Left renal pelvis (tissue), 4 donors: ENCODE data around the gene HSD17B7. TPM values are rescaled to one million over a fixed set of nuclear protein-coding genes. Genes with fewer than 3 reads are reported as not detected.
"Not testable (repeated sequence)": the region's sequence is repeated elsewhere in the genome, so short reads cannot be mapped to it uniquely, and the experiment has no call there.

Experiments used
- DNase-seq, 4 donors: peaks; one replicate each; pipeline ENCODE4 v3.0.0-alpha.2; 2013; ENCODE audit warnings: low read depth in 4 of 4, low spot score in 3 of 4
- polyA plus RNA-seq, 4 donors: library from polyadenylated mRNA; unstranded; fragments of 120-200 nt; gene quantifications; one replicate each; pipeline ENCODE4 v1.2.1, GENCODE V29; 2013; ENCODE audit not compliant: insufficient read length in 4 of 4

HSD17B7 gene, protein sequence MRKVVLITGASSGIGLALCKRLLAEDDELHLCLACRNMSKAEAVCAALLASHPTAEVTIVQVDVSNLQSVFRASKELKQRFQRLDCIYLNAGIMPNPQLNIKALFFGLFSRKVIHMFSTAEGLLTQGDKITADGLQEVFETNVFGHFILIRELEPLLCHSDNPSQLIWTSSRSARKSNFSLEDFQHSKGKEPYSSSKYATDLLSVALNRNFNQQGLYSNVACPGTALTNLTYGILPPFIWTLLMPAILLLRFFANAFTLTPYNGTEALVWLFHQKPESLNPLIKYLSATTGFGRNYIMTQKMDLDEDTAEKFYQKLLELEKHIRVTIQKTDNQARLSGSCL
- polyA plus RNA-seq: 10 to 100 TPM in 3 of 4 donors, 1 to 10 TPM in 1; 8.5 to 27.1 (median 17.5) TPM

DNA sequence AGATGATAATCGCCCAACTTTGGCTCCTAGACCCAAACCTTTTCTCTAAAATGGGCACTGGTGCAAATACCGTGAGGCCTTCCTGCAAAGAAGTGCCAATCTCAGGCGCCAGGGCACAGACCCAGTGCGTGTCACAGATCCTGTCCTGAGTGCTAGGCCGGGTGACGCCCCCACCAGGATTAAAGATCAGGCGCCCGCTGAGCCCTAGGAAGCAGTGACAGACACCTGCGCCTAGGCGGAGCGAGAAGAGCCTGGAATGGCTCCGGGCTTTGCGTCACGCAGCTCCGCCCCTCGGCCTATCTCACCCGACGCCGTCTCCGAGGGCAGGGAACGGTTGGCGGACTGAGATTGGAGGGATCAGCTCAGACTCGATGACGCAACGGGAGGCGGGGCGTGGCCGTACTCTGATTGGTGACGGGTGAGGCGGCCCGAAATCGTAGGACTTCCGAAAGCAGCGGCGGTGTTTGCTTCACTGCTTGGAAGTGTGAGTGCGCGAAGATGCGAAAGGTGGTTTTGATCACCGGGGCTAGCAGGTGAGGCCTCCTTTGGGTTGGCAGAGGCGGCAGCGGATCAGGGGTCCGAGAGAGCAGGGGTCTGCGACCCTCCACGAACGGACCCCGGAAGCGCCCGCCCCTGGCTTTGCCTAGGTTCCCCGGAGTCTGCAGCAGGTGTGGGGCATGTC lies at the start of gene HSD17B7:
Gene HSD17B7 (plus strand): TSS at position 400 of the 682 bp plus-strand sequence. CDS start 99 bp downstream, at position 499.
- peak in 3 of 4 donors; percentile 35 to 36 (median 35) for DNase-seq

GRCh38 chr1:162740755-162741154 lies 49.7 kb upstream of the HSD17B7 start:
- no peak for DNase-seq

DNA sequence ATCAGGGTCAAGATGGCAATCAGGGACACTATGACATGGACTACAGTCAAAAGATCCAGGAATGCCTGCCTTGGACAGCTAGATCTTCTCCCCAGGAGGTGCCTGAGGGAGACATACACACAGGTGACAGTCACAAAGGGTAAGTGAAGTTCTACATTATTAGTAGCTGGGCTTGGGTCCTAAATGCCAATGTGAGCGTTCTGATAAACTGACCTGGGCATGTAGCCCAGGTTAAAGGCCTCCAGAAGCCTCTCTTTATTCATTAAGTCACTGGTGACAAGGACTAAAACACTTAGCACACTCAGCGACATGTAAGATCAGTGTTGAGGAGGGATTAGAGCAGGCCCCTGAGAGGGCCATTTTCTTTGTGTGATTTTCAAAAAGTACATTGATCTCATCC lies 48.9 kb upstream of the HSD17B7 start:
- no peak for DNase-seq

DNA sequence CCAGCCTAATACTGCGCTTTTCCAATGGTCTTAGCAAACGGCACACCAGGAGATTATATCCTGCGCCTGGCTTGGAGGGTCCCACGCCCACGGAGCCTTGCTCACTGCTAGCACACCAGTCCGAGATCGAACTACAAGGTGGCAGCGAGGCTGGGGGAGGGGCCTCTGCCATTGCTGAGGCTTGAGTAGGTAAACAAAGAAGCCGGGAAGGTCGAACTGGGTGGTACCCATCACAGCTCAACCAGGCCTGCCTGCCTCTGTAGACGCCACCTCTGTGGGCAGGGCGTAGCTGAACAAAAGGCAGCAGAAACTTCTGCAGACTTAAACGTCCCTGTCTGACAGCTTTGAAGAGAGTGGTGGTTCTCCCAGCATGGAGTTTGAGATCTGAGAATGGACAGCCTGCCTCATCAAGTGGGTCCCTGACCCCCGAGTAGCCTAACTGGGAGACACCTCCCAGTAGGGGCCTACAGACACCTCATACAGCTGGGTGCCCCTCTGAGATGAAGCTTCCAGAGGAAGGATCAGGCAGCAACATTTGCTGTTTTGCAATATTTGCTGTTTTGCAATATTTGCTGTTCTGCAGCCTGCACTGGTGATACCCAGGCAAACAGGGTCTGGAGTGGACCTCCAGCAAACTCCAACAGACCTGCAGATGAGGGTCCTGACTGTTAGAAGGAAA lies 44.1 kb upstream of the HSD17B7 start:
- DNase-seq: not testable (repeated sequence)

DNA sequence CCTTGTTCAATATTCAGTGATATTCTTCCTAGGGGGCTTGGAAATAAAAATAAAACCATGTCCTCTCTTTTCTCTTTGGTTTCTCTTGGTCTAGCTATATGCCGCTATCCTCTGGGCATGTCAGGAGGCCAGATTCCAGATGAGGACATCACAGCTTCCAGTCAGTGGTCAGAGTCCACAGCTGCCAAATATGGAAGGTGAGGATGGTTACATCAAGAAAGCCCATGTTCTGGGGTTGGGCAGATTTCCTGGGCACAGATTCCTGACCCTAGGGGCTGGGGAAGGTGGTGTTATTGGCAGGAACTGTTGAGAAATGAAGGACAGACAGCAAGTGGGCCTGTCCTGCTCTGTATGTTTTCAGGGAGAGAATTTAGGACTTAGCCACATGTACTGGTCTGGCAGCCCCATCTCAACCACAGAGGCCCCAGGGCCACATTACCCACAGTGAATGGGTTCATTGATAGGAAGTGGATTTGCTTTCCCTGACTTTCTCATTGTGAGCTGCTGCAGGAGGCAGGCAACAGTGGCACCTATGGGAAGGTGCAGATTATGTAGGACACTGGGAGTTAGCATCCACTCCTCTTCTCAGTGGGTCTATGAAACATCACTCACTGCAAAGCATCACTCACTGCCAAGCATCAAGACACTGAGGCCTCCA lies 37.4 kb upstream of the HSD17B7 start:
- no peak for DNase-seq

- DNase-seq: no peak
Measured at GRCh38 chr1:162753998-162754585, 36.4 kb upstream of the HSD17B7 start.

DNA sequence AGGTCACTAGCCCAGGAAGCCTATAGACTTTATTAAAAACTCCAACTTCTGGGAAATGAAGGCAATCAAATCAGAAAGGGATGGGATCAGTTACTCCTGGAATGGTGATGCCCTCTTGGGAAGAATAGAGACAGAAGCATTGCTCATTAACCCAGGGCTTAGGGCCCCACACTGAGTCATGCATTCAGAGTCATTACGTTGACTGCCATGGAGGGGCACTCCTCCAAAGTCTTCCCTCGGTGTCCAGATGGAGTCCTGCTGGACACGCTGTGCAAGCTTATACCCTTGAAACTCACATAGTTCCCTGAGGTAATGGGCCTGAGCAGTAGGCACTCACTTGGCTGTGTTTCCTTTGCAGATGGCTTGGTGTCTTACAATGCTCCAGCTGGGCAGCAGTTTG lies 35.2 kb upstream of the HSD17B7 start:
- DNase-seq: no peak

DNA sequence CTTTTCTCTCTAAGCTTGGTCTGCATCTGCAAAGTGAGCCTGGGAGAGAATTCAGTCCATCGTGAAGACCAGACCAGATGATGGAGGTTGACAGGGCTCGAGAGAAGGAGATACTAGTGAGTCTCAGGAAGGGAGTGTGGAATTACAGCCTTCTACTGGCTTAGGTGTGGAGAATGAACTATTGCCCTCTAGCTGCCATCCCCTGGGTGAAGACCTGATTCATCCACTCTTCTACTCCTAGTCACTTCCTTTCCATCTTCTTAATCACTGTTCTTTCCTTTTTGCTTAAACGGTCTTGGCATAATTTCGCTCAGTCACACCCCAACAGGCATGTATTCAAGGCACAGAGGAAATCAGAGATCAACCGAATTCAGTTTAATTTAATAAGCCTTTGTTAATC lies 34.0 kb upstream of the HSD17B7 start:
- DNase-seq: no peak

- no peak for DNase-seq
Measured at GRCh38 chr1:162757476-162757875, 33.0 kb upstream of the HSD17B7 start.

DNA sequence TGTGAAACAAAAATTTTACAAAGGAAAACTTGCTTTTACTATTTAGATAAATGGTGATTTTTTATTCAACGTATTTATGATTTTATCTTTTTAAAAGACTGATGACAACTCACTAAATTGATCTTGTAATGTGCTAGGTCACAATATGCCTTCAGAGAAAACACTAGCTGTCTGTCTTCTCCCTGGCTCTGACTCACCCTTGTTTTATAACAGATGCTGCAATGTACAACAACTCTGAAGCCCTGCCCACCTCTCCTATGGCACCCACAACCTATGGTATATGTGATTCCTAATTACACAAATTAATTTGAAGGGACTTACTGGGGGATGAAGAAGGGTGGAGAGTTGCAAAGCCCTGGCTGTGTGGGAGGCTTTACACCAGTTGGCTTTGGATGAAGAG lies 24.7 kb upstream of the HSD17B7 start:
- no peak for DNase-seq

- no peak for DNase-seq
Measured at GRCh38 chr1:162772571-162773154, 17.8 kb upstream of the HSD17B7 start.

GRCh38 chr1:162774007-162774406 lies 16.5 kb upstream of the HSD17B7 start:
- DNase-seq: no peak

DNA sequence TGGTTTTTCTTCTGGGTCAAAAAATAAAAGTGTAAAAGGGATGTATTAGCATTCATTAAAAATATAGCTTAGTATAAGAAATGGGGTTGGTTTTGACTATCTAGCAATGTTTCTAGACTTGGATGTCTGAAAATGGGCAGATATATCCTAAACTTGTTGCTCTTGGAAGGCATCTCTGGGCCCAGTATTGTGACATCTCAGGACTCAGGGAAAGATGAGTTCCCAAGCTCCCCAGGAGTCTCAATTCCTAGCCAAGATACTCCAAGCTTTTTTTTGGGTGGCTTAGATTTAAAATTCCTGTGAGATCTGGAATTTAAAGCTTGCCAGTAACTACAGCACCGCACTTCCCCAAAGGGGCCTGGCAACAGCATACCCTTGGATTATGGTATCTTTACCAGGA lies 11.5 kb upstream of the HSD17B7 start:
- DNase-seq: no peak

GRCh38 chr1:162782671-162783070 lies 7.8 kb upstream of the HSD17B7 start:
- no peak for DNase-seq

DNA sequence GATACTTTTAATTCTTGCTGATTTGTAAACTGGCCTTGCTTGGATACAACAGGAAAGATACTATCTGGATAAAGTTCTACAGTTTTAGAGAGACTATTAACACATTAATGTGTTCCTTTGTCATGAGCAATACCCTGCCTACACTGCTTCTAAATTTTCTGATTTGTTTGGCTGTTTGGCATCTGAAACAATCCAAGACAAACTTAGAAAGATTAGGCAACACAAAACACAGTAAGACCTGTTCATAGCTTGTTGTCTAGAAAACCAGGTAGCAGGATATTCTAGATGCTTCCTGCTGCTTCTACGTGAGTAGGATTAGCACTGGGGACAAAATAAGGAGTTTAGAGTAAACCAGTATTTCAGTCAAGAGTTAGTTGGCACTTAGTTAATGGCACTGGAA lies 5.6 kb upstream of the HSD17B7 start:
- DNase-seq: not testable (repeated sequence)

- not testable (repeated sequence) for DNase-seq
Measured at GRCh38 chr1:162788783-162789182, 1.7 kb upstream of the HSD17B7 start.

- not testable (repeated sequence) for DNase-seq
Measured at GRCh38 chr1:162790985-162791357, 469 bp downstream of the HSD17B7 start.

DNA sequence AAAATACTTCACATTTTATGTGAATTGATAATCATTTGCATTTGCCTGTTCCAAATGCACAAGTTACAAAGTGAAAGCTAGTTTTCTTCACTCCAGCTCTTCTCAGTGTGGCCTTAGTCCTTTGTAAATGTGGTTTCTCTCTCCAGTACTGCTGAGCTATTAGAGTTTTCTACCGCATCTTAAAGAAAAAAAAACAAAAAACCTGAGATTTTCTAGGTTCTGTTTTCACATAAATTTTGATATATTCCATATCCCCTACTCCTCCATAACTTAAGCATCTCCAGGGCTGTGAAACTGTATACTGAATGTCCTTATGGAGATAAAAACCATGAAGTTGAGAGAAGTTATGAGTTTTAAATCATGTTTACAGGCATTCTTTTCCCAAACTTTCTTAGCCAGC lies 3.8 kb downstream of the HSD17B7 start:
- not testable (repeated sequence) for DNase-seq

DNA sequence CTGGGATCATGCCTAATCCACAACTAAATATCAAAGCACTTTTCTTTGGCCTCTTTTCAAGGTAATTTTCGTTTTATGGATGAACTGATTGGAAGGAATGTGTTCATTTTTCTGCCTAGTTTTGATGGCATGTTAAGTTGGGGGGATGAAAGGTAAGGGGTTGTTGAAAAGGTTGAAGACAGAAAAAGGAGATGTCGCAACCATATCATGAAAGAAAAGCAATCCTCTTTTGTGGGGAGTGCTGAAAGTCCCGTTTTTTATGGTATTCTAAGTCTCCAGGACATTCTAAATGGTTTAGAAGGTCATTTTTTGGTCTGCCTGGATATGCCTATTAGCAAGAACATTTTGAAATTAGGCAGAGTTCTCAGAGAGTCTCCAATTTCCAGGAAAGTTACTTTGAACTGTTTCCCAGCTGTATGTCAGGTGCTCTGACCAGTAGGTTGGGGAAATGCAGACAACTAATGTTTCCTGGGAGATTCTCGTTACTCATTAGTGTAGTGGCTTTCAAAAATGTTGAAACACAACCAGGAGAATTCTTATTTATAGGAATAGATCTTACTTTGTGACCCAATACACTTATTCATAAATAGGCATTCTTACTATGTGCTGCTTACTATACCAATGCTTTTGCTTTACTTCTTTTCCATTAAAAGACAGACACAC lies 6.2 kb downstream of the HSD17B7 start:
- DNase-seq: not testable (repeated sequence)
